ENCODE results near the gene TRUB2. TPM values are rescaled to one million over a fixed set of nuclear protein-coding genes. Genes with fewer than 3 reads are reported as not detected.

The TRUB2 gene
- total and polyA plus RNA-seq, 7 donors, result 20.6 to 38.4 (median 28.3) TPM

GRCh38 chr9:128325629-128326028 is 3.4 kb upstream of the TRUB2 start:
- Histone ChIP-seq H3K9me3 (no peaks in the 10 kb centered on the region), H3K27me3 (ENCODE audit: insufficient read depth in 3 of 3, low read length in 2 of 3) (no peaks in the 10 kb centered on the region), H3K4me1 (peaks cover 20% of the 10 kb centered on the region), H3K27ac (no peak overlapping the region), H3K4me3 (no peak overlapping the region), H3K36me3 (ENCODE audit: insufficient read depth in 1 of 2, low read depth in 1 of 2) (peaks cover 4 to 48% of the 10 kb centered on the region in 2 donors)
- DNase-seq, result no peak
- ATAC-seq, result no peak
- TF ChIP-seq, protein P1, sequence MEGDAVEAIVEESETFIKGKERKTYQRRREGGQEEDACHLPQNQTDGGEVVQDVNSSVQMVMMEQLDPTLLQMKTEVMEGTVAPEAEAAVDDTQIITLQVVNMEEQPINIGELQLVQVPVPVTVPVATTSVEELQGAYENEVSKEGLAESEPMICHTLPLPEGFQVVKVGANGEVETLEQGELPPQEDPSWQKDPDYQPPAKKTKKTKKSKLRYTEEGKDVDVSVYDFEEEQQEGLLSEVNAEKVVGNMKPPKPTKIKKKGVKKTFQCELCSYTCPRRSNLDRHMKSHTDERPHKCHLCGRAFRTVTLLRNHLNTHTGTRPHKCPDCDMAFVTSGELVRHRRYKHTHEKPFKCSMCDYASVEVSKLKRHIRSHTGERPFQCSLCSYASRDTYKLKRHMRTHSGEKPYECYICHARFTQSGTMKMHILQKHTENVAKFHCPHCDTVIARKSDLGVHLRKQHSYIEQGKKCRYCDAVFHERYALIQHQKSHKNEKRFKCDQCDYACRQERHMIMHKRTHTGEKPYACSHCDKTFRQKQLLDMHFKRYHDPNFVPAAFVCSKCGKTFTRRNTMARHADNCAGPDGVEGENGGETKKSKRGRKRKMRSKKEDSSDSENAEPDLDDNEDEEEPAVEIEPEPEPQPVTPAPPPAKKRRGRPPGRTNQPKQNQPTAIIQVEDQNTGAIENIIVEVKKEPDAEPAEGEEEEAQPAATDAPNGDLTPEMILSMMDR (IDR thresholded peaks at IDR 0.05), result no peak
- intact Hi-C loops (cut with DNase I), result no loop called here
- 70 to 81% (median 74%) methylated on average over 13 of the region's 13 CpGs for WGBS, 3 donors

DNA sequence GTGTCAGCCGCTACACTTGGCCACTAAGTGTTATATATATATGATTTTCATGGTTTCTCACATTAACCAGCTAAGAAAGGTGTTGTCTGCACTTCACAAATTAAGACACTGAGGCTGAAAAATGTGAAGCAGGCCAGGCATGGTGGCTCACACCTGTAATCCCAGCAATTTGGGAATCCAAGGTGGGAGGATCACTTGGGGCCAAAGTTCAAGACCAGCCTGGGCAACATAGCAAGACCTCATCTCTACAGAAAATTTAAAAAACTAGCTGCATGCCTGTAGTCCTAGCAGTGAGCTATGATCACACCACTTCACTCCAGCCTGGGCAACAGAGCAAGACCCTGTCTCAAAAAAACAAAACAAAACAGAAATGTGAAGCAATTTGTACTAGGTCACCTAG is 2.2 kb upstream of the TRUB2 start:
- TF ChIP-seq, protein P1 (IDR thresholded peaks at IDR 0.05), result no peak
- Histone ChIP-seq H3K36me3 (ENCODE audit: insufficient read depth in 1 of 2, low read depth in 1 of 2) (peaks cover 4 to 61% of the 10 kb centered on the region in 2 donors), H3K4me3 (peak overlapping the region; percentile 76), H3K9me3 (no peaks in the 10 kb centered on the region), H3K4me1 (peaks cover 20% of the 10 kb centered on the region), H3K27ac (no peak overlapping the region), H3K27me3 (ENCODE audit: insufficient read depth in 3 of 3, low read length in 2 of 3) (no peaks in the 10 kb centered on the region)
- DNase-seq (no peak), ATAC-seq (no peak)
- intact Hi-C loops (cut with DNase I), result no loop called here
- 89 to 100% (median 89%) methylated on average over 1 of the region's 1 CpG for whole genome bisulfite sequencing, 3 donors

DNA sequence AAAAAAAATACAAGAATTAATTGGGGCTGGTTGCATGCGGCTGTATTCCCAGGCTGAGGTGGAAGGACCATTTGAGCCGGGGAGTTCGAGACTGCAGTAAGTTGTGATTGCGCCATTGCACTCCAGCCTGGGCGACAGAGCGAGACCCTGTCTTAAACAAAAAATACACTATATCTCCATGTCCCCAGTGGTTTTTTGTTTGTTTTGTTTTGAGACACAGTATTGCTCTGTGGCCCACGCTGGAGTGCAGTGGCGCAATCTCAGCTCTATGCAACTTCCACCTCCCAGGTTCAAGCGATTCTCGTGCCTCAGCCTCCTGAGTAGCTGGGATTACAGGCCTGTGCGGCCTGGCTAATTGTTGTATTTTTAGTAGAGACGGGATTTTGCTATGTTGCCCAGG is 1.5 kb upstream of the TRUB2 start:
- Histone ChIP-seq H3K27me3 (ENCODE audit: insufficient read depth in 3 of 3, low read length in 2 of 3) (no peaks in the 10 kb centered on the region), H3K4me3 (peak overlapping the region; percentile 76), H3K27ac (no peak overlapping the region), H3K36me3 (ENCODE audit: insufficient read depth in 1 of 2, low read depth in 1 of 2) (peaks cover 2 to 64% of the 10 kb centered on the region in 2 donors), H3K9me3 (no peaks in the 10 kb centered on the region), H3K4me1 (peaks cover 20% of the 10 kb centered on the region)
- intact Hi-C loops (cut with DNase I), result no loop called here
- ATAC-seq, result no peak
- DNase-seq, result no peak
- 85 to 89% (median 87%) methylated on average over 12 of the region's 12 CpGs for WGBS, 3 donors
- TF ChIP-seq, protein P1 (IDR thresholded peaks at IDR 0.05), result no peak

GRCh38 chr9:128323212-128323730 is 1.0 kb upstream of the TRUB2 start:
- Histone ChIP-seq H3K4me3 (peak overlapping the region; percentile 76), H3K27me3 (ENCODE audit: insufficient read depth in 3 of 3, low read length in 2 of 3) (no peaks in the 10 kb centered on the region), H3K4me1 (peaks cover 20% of the 10 kb centered on the region), H3K9me3 (no peaks in the 10 kb centered on the region), H3K36me3 (ENCODE audit: insufficient read depth in 1 of 2, low read depth in 1 of 2) (peaks cover 0 to 68% of the 10 kb centered on the region in 2 donors), H3K27ac (peak overlapping the region; percentile 88)
- TF ChIP-seq, protein P1 (IDR thresholded peaks at IDR 0.05), result no peak
- intact Hi-C loops (cut with DNase I), result no loop called here
- ATAC-seq (no peak), DNase-seq (no peak)
- 22 to 23% (median 22%) methylated on average over 16 of the region's 16 CpGs for WGBS, 3 donors

DNA sequence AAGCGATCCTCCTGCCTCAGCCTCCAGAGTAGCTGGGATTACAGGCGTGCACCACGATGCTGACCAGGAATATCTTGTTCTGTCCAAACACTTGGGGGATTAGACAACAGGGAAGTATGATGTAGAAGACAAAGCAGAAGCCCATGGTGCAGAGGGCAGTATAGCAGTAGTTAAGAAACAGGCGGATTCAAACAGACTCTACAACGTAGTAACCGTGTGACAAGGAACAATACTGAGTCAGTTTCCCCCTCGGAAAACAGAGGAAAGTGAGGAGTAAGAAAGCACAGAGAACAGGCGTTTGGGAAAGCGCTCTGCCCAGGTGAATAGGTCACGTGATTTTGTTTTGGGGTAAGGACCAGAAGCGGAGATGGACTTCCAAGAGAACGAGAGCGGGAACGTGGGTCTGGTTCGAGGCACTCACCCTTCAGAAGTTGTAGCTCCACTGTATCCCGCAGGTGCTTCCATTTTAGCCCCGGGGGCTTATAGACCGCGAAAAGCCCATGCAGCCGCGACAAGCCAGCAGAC is 306 bp downstream of the TRUB2 start:
- Histone ChIP-seq H3K27me3 (ENCODE audit: insufficient read depth in 3 of 3, low read length in 2 of 3) (no peaks in the 10 kb centered on the region), H3K36me3 (ENCODE audit: insufficient read depth in 1 of 2, low read depth in 1 of 2) (peaks cover 0 to 67% of the 10 kb centered on the region in 2 donors), H3K4me3 (peak overlapping the region; percentile 76), H3K9me3 (no peaks in the 10 kb centered on the region), H3K27ac (peak overlapping the region; percentile 88), H3K4me1 (peaks cover 20% of the 10 kb centered on the region)
- ATAC-seq, result peak in 2 of 4 donors; percentile 4 to 20
- TF ChIP-seq, protein P1 (IDR thresholded peaks at IDR 0.05), result no peak
- DNase-seq, result no peak
- 1 to 2% (median 2%) methylated on average over 21 of the region's 21 CpGs for WGBS, 3 donors
- intact Hi-C loops (cut with DNase I), result no loop called here

All from psoas muscle (tissue), 8 donors.